NCI-H2171 (cell line): ENCODE measurements around the gene BMP6.

Experiments used
- DNase-seq: peaks from one replicate; lab custom pipeline; 2025; lab: John Stamatoyannopoulos, UW

The BMP6 gene

DNA sequence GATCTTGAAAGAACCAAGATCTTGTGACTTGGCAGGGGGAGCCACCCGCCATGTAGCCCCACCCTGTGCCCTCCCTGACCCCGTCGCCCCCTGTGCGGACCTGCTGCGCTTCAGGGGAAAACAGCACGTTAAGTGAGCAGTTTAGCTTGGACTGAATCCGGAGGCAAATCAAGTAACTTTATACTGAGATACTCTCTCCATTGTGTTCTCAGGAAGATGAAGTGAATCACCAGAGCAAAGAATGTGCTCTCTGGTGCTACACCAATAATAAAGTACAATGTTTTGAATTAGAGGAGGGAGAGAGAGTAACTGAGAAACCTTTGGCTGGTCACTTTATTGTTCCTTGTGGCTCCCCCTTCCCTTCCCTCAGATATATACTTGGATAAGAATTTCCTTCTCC, 101.2 kb downstream of the BMP6 start:
- DNase-seq: no peak

GRCh38 chr6:7828124-7828523, 102.2 kb downstream of the BMP6 start:
- no peak for DNase-seq

GRCh38 chr6:7832904-7833750, 107.2 kb downstream of the BMP6 start:
- DNase-seq: no peak

DNA sequence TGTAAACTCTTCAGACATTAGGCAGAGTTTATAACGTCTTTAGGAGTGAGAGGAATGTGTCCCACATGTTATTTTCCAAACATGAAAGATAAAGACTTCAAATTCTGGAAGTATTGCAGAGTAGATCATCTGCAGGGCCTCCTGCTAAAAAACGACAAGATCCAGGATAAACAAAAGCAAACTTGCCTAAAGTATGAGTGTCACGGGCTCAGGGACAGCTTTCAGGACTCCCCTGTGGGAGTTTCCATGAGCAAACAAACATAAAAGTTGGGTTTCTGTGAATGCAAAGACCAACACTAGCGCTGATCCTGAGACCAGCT, 107.8 kb downstream of the BMP6 start:
- DNase-seq: no peak

- DNase-seq: no peak
Measured at GRCh38 chr6:7836371-7837026, 110.6 kb downstream of the BMP6 start.

- no peak for DNase-seq
Measured at GRCh38 chr6:7841781-7842468, 116.0 kb downstream of the BMP6 start.

DNA sequence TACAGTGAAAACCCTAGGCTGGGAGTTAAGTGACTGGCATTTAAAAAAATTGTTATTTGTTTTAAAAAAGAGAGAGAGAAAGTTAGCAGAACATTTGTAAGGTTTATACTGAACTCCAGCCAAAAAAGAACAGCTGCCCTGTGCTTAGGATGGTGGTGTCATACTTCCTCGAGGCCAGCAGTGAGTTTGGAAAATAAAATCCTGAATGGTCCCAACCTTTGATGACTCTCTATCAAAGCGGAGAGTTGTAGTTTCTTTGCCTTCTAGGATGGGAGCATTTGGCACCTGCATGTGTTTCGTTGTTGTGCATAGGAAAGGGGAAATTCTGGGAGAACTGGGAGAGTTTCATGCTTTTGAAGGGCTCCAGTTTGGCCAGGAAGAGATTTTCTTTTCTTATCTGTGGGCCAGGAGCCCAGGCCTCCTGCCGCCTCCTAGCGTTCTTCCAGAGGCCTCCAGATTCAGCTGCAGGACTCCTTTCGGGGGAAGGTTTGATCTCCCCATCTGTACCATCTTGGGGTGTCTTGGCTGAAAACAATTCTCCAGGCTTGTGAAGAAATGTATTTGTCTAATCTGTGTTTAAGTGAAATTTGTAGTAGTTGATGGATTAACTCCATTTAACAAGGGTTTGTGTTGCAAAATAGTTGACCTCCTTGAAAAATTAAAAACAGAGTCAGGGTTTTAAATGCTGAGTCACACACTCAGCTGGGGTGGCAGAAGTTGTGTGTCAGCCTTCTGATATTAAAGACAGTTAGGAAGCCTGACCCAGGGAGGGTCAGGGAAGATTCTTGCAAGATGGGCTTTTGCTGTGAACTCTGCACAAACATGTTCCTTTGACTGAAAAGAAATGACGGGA, 121.3 kb downstream of the BMP6 start:
- DNase-seq: no peak

DNA sequence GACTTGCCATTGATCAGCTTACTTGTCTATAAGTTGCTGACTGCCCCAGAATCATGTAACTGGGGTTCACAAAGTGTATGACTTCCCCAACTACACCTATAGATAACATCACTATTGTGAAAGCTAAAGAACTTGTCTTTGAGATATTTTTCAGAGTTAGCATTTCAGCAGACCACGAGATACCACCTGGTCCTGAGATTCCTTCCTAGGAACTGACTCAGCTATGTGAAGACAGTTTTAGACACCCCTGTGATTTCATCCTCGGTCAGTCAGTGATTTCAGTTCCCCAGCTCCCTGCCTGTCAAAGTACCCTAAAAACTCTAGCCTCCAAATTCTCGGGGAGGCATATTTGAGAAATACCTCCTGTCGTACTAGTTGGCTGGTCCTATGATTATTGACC, 122.3 kb downstream of the BMP6 start:
- no peak for DNase-seq

GRCh38 chr6:7851780-7852179, 125.9 kb downstream of the BMP6 start:
- no peak for DNase-seq

DNA sequence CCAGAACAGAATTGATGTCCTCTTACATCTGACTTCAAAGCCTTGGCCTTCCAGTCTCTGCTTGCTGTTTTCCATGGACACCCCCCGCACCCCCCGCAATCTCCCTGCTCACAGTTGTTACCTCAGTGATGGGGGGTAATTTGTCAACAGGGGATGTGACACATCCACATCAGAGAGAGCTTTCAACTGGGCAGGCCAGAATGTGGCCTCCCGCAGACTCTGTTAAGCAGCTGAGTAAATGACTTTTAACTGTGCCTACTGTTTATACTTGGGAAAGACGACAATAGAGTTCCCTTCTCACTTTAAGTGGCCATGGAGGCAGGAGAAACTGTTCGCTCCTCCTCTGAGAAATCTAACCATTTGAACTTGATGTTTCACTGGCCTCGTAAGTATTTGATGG, 133.7 kb downstream of the BMP6 start:
- DNase-seq: no peak

DNA sequence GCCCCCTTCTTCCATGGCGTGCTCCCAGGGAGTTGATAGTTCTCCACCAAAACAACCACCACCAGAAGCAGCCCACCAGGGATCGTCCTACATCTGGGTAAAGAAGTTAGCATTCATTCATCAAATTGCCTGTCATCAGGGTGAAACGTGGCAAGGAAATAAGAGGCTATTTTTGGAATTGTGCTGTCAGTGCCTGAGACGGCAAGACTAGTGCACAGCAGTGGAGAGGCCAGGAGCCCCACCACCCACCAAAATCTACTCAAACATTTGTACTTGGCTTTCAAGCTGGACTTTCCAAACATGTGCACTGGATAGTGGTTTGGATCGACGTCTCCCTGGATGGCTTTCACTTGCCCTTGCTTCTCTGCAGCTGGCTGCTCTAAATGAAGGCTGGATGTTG, 139.9 kb downstream of the BMP6 start:
- DNase-seq: no peak

DNA sequence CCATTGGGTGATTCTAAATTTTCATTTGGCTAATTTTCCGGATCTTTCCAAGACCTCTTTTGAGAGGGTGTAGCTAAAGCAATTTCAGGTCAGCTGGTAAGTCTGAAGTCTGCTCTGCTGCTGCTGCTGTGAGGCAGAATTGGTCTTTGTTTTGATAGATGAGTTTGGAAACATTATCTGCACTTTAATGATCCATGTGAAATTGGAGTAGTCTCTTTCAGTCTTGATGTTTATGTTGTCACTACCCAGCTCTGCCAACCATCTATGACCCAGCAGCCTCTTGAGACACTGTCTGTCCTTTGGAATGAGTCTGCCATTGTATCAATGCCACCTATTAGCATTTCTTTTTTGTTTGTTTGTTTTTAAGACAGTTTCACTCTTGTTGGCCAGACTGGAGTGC, 140.6 kb downstream of the BMP6 start:
- no peak for DNase-seq

- DNase-seq: no peak
Measured at GRCh38 chr6:7868926-7869325, 143.0 kb downstream of the BMP6 start.

- no peak for DNase-seq
Measured at GRCh38 chr6:7878401-7878964, 152.6 kb downstream of the BMP6 start.

GRCh38 chr6:7879043-7879442, 153.1 kb downstream of the BMP6 start:
- no peak for DNase-seq

DNA sequence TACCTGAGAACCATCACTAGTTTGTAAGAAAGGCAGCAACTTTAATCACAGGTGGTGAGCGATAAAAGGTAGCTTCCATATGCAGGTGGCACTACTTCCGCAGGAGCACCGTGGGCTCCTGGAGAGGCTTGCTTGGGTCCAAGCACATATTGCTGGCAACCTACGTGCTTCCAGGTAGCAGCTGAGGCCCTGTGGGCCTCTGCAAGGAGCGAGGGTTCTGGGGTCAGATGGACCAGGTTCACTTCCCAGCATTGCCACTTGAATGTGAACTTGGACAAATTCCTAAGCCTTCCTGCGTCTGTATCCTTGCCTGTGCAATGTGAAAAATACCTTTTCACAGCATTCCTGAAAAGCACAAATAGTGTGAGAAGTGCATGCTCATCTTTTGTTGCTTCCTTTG, 153.7 kb downstream of the BMP6 start:
- no peak for DNase-seq

- DNase-seq: no peak
Measured at GRCh38 chr6:7879980-7880717, 154.2 kb downstream of the BMP6 start.

- no peak for DNase-seq
Measured at GRCh38 chr6:7880718-7881107, 154.8 kb downstream of the BMP6 start.

GRCh38 chr6:7881765-7882500, 156.0 kb downstream of the BMP6 start:
- no peak for DNase-seq

- no peak for DNase-seq
Measured at GRCh38 chr6:7882505-7883257, 156.8 kb downstream of the BMP6 start.
